ENCODE results near the gene TMPRSS4.

The TMPRSS4 gene

DNA sequence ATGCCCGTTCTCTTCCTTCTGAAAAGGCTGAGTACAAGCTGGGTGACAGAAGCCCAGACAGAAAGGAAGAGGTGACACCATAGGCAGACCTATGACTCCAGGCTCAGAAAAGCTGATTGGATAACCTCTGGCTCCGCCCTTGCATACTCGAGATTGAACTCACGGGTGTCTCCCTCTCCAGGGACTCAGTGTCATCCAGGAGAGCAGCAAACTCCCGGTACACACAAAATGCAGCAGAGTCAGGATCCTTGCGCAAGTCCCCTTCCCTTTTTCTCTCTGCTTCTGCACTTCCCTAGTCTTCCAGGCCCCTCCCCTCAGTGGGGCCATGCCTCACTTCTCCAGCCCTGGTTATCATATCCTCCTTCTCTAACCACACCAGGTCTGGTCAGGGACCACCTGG is 65.9 kb downstream of the TMPRSS4 start:
- Mint-ChIP-seq H3K4me1 (ENCODE audit: low read depth) (peaks cover 3% of the 10 kb centered on the region), H3K4me3 (no peak overlapping the region), H3K27ac (no peak overlapping the region), H3K27me3 (peaks cover 43% of the 10 kb centered on the region), H3K9me3 (ENCODE audit: low read depth) (no peaks in the 10 kb centered on the region), H3K36me3 (no peaks in the 10 kb centered on the region)

- H3K27ac Mint-ChIP-seq: no peak overlapping the region
Measured at GRCh38 chr11:118143661-118144185, 66.8 kb downstream of the TMPRSS4 start.

DNA sequence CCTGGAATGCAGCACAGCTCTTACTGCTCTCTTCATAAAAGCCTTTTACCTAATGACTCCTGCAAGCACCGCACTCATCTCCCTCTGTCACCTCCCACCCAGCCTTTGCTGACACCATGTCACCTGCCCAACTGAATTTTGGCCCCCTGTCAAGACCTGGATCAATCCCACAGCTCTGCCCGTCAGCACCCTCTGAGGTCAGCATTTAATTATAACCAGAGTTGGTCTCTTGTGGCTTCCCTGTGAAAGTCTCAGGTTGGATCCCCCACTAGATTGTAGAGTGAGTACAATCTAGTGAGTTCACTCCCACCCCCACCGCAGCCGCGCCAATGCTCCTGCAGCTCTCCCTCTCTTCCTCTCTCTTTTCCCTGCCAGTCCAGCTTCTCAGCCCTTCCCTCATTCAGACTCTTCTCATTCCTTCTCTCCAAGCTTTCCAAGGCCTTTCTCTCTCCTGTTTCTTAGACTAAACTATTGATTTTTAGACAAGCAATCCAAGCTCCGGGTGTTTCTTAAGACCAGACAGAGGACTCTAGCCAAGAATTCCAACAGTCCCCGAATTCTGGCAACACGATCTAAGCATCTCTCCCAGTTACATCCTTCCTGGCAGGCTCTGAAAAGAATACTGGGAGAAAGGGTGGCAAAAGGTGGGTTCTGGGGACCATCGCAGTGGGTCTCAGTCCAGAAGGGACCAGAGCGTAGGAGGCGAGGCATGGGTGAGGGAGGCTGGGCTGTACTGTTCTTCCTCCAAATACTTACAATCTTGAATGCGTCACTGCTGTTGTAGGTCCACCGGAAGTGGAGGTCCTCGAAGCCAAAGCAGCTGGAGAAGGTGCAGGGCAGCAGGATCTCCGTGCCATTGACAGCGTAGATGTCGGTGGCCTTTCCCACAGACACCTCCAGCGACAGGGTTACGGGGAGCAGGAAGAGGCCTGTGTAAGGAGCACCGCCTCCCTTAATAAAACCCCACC is 67.7 kb downstream of the TMPRSS4 start:
- H3K36me3 Mint-ChIP-seq: no peaks in the 10 kb centered on the region
- peaks cover 36% of the 10 kb centered on the region for H3K27me3 Mint-ChIP-seq
- no peak overlapping the region for H3K27ac Mint-ChIP-seq
- no peaks in the 10 kb centered on the region for H3K9me3 Mint-ChIP-seq (ENCODE audit: low read depth)
- peaks cover 3% of the 10 kb centered on the region for H3K4me1 Mint-ChIP-seq (ENCODE audit: low read depth)
- peak overlapping the region; percentile 76 for H3K4me3 Mint-ChIP-seq

More at GRCh38 chr11:118143661-118144185, 66.8 kb downstream of the TMPRSS4 start:
- Mint-ChIP-seq H3K4me3 (no peak overlapping the region), H3K36me3 (no peaks in the 10 kb centered on the region), H3K27me3 (peaks cover 43% of the 10 kb centered on the region), H3K9me3 (ENCODE audit: low read depth) (no peaks in the 10 kb centered on the region), H3K4me1 (ENCODE audit: low read depth) (peaks cover 3% of the 10 kb centered on the region)

DNA sequence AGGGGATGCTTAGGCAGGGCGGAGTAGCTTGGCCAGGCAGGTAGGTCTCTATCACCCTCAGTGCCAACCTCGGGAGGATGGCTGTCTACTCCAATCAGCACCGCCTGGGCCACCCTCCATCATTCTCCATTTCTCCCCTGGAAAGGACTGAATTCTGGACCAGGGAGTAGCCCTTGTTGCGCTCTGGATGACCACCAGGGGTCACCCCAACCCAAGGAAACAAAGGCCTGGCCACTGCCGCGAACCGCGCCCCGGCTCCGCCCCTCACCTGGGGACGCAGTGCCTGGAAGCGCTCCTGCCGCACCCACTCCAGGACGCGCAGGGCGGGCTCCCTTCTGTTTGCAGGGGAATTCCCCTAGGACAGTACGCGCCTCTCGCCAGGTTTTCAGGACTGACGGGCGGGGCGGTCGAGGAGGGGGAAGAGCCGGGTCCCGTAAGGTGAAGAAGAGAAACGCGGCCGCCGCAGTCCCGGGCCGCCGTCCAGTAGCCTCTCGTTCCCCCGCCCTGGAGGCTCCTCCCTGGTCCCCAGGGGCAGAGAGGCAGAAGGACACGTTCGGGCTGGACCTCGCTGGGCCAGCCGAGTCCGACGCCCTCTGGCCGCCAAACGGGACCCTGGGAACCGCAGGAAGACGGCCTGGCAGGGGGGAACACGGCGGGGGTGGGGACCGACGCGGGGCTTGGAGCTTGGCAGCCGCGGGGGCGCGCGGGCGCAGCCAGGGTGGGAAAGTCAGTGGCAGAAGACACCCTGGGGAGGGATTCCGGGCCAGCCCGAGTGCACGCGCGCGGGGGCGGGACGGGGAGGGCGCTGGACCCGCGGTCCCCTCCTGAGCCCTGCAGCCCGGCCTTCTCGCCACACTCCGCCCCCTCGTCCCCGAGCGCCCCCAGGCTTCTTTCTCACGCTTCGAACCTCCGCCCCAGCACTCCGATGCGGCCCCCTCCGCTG is 68.7 kb downstream of the TMPRSS4 start:
- Mint-ChIP-seq H3K4me3 (peak overlapping the region; percentile 82), H3K27me3 (peaks cover 37% of the 10 kb centered on the region), H3K36me3 (no peaks in the 10 kb centered on the region), H3K9me3 (ENCODE audit: low read depth) (no peaks in the 10 kb centered on the region), H3K27ac (no peak overlapping the region), H3K4me1 (ENCODE audit: low read depth) (peaks cover 3% of the 10 kb centered on the region)

DNA sequence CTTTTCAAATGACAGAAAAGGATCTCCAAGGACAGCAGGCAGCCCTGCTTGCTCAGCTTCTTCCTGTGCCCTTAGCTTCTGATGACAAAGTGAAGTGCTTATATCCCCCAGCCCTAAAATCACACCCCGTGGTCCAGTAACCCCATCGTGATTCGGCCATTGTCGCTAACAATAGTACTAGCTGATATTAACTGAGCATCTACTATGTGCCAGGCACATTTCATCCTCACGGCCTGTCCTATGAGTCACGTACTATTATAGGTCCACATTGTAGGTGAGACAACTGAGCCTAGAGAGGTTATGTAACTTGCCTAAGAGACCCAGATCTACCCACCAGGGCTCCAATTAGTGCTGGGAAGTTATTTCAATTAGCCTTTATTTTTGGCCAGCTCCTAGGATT is 69.7 kb downstream of the TMPRSS4 start:
- H3K36me3 Mint-ChIP-seq: no peaks in the 10 kb centered on the region

DNA sequence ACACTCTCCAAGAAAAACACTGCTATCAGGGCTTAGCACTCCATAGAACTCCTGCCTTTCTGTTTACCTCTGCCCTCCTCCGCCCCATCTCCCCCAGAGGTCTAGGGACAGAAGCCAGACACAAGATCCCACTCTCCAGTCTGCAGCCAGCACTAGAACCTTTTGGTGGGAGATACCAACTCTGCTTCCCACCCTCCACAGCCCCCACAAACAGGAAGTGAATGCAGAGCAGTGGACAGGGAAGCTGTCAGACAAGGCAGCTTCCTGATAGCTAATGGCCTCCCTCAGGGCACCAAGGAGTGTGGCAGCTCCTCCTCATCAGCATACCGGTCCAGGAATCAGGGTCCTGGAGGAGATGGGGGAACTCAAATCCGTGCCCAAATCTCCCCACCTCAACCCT is 70.6 kb downstream of the TMPRSS4 start:
- peak overlapping the region; percentile 24 for H3K4me3 Mint-ChIP-seq
- H3K36me3 Mint-ChIP-seq: no peaks in the 10 kb centered on the region
- H3K27me3 Mint-ChIP-seq: peaks cover 30% of the 10 kb centered on the region
- peaks cover 3% of the 10 kb centered on the region for H3K4me1 Mint-ChIP-seq (ENCODE audit: low read depth)
- no peaks in the 10 kb centered on the region for H3K9me3 Mint-ChIP-seq (ENCODE audit: low read depth)
- no peak overlapping the region for H3K27ac Mint-ChIP-seq

More for the DNA sequence above, 69.7 kb downstream of the TMPRSS4 start:
- Mint-ChIP-seq H3K9me3 (ENCODE audit: low read depth) (no peaks in the 10 kb centered on the region), H3K27ac (no peak overlapping the region), H3K4me1 (ENCODE audit: low read depth) (peaks cover 3% of the 10 kb centered on the region), H3K27me3 (peaks cover 37% of the 10 kb centered on the region), H3K4me3 (peak overlapping the region; percentile 82)

GRCh38 chr11:118148240-118148639 is 71.4 kb downstream of the TMPRSS4 start:
- no peaks in the 10 kb centered on the region for H3K9me3 Mint-ChIP-seq (ENCODE audit: low read depth)
- peaks cover 3% of the 10 kb centered on the region for H3K4me1 Mint-ChIP-seq (ENCODE audit: low read depth)
- H3K36me3 Mint-ChIP-seq: no peaks in the 10 kb centered on the region
- no peak overlapping the region for H3K27ac Mint-ChIP-seq
- peaks cover 27% of the 10 kb centered on the region for H3K27me3 Mint-ChIP-seq
- H3K4me3 Mint-ChIP-seq: no peak overlapping the region

DNA sequence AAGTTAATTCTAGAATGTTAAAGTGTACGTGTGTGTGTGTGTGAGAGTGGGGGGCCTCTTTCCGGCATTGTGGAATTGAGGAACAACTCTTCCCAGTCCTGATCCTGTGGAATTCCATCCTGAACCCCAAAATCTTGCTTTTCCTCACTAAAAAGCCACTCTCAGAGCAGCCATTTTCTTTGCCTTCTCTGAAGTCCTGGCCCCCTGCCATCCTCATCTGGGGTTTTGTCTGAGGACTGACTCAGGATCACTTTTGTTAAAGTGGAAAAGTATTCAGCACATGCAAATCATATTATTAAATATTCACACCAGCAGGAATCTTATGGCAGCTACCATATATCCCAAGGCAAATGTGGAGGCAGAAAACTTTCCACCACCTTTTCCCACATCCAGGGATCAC is 72.0 kb downstream of the TMPRSS4 start:
- Mint-ChIP-seq H3K36me3 (no peaks in the 10 kb centered on the region), H3K4me3 (no peak overlapping the region), H3K9me3 (ENCODE audit: low read depth) (no peaks in the 10 kb centered on the region), H3K27ac (no peak overlapping the region), H3K4me1 (ENCODE audit: low read depth) (peaks cover 8% of the 10 kb centered on the region), H3K27me3 (peaks cover 29% of the 10 kb centered on the region)

DNA sequence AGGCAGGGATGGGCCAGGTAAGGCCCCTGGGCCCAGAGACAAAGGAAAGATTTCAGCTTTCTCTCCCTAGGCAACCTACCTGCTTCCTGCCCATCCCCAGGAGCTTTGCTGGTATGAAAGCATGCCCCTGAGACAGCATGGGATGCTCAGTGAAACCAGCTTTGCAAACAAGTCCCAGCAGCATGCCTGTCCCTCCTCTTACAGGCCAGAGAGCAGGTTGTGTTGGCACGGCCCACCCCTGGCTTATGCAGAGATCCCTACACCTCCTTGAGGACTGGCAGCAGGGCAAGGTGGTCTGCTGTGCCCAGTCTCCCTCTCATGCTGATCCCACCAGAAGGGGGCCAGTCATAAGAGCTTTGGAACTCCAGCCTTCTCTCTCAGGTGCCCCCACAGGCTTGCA is 72.6 kb downstream of the TMPRSS4 start:
- peaks cover 11% of the 10 kb centered on the region for H3K4me1 Mint-ChIP-seq (ENCODE audit: low read depth)
- H3K4me3 Mint-ChIP-seq: no peak overlapping the region
- H3K27ac Mint-ChIP-seq: no peak overlapping the region
- no peaks in the 10 kb centered on the region for H3K36me3 Mint-ChIP-seq
- H3K27me3 Mint-ChIP-seq: peaks cover 27% of the 10 kb centered on the region
- no peaks in the 10 kb centered on the region for H3K9me3 Mint-ChIP-seq (ENCODE audit: low read depth)

- Mint-ChIP-seq H3K9me3 (ENCODE audit: low read depth) (no peaks in the 10 kb centered on the region), H3K27me3 (peaks cover 24% of the 10 kb centered on the region), H3K36me3 (no peaks in the 10 kb centered on the region), H3K4me3 (peak overlapping the region; percentile 43), H3K27ac (no peak overlapping the region), H3K4me1 (ENCODE audit: low read depth) (peaks cover 10% of the 10 kb centered on the region)
Measured at GRCh38 chr11:118151431-118151830, 74.6 kb downstream of the TMPRSS4 start.

DNA sequence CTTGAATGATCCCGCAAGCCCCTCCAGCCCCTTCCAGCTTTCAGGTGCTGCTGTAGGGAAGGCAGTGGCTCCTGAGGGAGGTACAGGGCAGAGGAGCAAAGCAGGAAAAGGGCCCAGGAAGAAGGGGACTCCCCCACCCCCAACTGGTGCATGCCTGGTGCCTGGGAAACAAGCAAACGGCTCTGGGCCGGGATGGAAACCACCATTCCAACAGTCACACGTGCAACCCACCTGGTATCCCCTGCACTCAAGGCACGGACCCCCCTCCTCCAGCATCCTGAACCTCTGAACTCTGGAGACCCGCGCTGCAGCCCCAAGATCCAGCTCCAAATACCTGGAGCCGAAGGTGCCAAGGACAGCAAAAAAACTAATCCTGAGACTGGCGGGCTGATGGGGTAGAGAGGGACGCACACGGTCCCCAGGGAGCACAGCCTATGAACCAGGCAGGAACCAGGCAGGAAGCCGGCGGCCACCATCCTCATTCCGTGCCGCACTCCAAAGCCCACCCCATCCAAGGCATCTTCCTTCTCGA is 75.2 kb downstream of the TMPRSS4 start:
- H3K36me3 Mint-ChIP-seq: no peaks in the 10 kb centered on the region
- H3K9me3 Mint-ChIP-seq (ENCODE audit: low read depth): no peaks in the 10 kb centered on the region
- H3K27ac Mint-ChIP-seq: no peak overlapping the region
- H3K4me1 Mint-ChIP-seq (ENCODE audit: low read depth): peaks cover 15% of the 10 kb centered on the region
- H3K4me3 Mint-ChIP-seq: peak overlapping the region; percentile 59
- H3K27me3 Mint-ChIP-seq: peaks cover 26% of the 10 kb centered on the region

DNA sequence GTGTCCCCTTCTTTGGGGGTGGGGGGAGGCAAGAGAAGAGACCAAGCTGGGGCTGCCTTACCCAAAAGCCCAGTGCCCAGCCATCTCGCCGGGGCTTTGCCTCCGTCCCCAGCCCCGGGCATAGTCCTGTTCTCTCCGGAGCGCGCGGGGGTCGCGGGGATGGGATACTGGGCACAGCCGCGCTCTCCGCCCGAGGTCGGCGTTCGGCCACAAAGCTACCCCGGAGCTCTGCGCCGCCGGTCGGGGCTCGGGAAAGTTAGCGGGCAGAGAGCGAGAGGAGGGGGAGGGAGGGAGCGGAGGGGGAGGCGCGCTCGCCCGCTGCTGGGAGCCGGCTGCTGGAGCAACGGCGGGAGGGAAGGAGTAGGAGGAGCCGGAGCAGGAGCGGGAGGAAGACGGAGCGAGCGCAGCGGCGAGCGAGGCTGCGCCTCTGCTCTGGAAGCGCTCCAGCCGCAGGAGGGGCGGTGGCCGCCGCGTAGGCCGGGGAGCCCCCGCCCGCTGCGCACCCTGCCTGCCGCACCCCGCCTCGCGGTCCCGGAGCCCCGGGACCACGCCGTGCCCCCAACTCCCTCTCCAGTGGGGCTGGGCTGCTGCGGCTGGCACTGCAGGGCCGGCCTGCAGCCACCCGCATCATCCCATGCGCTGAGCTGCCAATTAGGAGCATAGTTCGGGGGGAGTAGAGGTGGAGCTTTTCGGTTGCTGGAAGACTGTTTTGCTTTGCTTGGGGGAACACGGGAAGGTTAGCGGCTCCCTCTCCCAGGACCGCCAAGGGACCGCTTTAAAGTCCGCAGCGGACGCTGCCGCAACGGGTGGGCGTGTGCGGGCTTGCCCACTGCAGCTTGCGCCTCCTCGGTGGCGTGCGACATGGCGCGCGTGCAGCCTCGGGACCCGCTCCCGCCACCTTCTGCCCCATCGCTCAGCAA is 75.9 kb downstream of the TMPRSS4 start, which contains the start of gene SCN4B:
TSS of gene SCN4B (minus strand) at position 272 of the 920 bp plus-strand sequence. CDS start at position 122, 150 bp downstream.
- peaks cover 17% of the 10 kb centered on the region for H3K4me1 Mint-ChIP-seq (ENCODE audit: low read depth)
- H3K4me3 Mint-ChIP-seq: peak within 1 kb of the TSS; percentile 78
- no peaks in the 10 kb centered on the region for H3K9me3 Mint-ChIP-seq (ENCODE audit: low read depth)
- no peaks in the 10 kb centered on the region for H3K36me3 Mint-ChIP-seq
- H3K27ac Mint-ChIP-seq: no peak within 1 kb of the TSS
- peaks cover 30% of the 10 kb centered on the region for H3K27me3 Mint-ChIP-seq

- no peaks in the 10 kb centered on the region for H3K9me3 Mint-ChIP-seq (ENCODE audit: low read depth)
- peaks cover 31% of the 10 kb centered on the region for H3K27me3 Mint-ChIP-seq
- H3K36me3 Mint-ChIP-seq: no peaks in the 10 kb centered on the region
- H3K4me3 Mint-ChIP-seq: peak overlapping the region; percentile 78
- H3K4me1 Mint-ChIP-seq (ENCODE audit: low read depth): peaks cover 17% of the 10 kb centered on the region
- H3K27ac Mint-ChIP-seq: no peak overlapping the region
Measured at GRCh38 chr11:118153516-118153915, 76.6 kb downstream of the TMPRSS4 start.

Data from activated naive CD8-positive, alpha-beta T cell (primary cell).